AG20443 (cell line): ENCODE results near the gene NTSR1.

Experiments used
- DNase-seq: peaks from one replicate; pipeline ENCODE4 v3.0.0; 2012; ENCODE audit warnings: low spot score, mixed read lengths

The NTSR1 gene

GRCh38 chr20:62740286-62741141 lies 31.9 kb downstream of the NTSR1 start:
- DNase-seq = peak; percentile 76

- DNase-seq = no peak
Observed at GRCh38 chr20:62741191-62741691, 32.6 kb downstream of the NTSR1 start.

- DNase-seq = no peak
Observed at GRCh38 chr20:62741701-62742491, 33.3 kb downstream of the NTSR1 start.

GRCh38 chr20:62742550-62742949 lies 33.9 kb downstream of the NTSR1 start:
- DNase-seq = no peak

GRCh38 chr20:62742979-62743776 lies 34.5 kb downstream of the NTSR1 start:
- DNase-seq = no peak

- DNase-seq = no peak
Observed at GRCh38 chr20:62743777-62744317, 35.2 kb downstream of the NTSR1 start.

- DNase-seq = no peak
Observed at GRCh38 chr20:62744741-62745191, 36.1 kb downstream of the NTSR1 start.

GRCh38 chr20:62745279-62745951 lies 36.8 kb downstream of the NTSR1 start:
- DNase-seq = no peak

GRCh38 chr20:62745952-62746288 lies 37.3 kb downstream of the NTSR1 start:
- DNase-seq = no peak

GRCh38 chr20:62748311-62748710 lies 39.7 kb downstream of the NTSR1 start:
- DNase-seq = no peak

GRCh38 chr20:62749851-62750445 lies 41.3 kb downstream of the NTSR1 start:
- DNase-seq = no peak

- no peak for DNase-seq
Observed at GRCh38 chr20:62751551-62752150, 43.0 kb downstream of the NTSR1 start.

- DNase-seq = no peak
Observed at GRCh38 chr20:62752181-62752670, 43.6 kb downstream of the NTSR1 start.

- DNase-seq = no peak
Observed at GRCh38 chr20:62752671-62753501, 44.2 kb downstream of the NTSR1 start.

- DNase-seq = no peak
Observed at GRCh38 chr20:62753626-62754025, 45.0 kb downstream of the NTSR1 start.

- no peak for DNase-seq
Observed at GRCh38 chr20:62754122-62754990, 45.7 kb downstream of the NTSR1 start.

GRCh38 chr20:62754991-62755356 lies 46.3 kb downstream of the NTSR1 start:
- DNase-seq = no peak
